ENCODE data around the gene GRB10.

The GRB10 gene

GRCh38 chr7:50665403-50666123 is 117.1 kb downstream of the GRB10 start:
- DNase-seq = no peak

DNA sequence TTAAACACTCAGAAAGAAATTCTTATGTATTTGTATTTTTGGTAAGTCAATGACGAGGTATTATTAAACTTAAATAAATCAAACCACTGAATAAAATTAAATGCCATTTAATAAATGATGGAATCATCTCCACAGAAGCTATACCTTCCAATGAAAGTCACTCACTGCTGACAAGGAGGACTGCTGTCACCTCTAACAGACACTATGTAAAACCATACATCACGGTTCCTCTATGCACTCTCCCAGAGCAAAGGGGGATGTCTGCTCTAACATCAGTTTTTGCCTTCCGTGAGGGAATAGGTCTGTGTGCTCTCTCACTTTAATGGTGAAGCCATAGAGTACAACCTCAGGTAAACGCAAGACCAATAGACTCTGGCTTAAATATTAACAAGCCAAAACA is 117.8 kb downstream of the GRB10 start:
- DNase-seq = no peak

DNA sequence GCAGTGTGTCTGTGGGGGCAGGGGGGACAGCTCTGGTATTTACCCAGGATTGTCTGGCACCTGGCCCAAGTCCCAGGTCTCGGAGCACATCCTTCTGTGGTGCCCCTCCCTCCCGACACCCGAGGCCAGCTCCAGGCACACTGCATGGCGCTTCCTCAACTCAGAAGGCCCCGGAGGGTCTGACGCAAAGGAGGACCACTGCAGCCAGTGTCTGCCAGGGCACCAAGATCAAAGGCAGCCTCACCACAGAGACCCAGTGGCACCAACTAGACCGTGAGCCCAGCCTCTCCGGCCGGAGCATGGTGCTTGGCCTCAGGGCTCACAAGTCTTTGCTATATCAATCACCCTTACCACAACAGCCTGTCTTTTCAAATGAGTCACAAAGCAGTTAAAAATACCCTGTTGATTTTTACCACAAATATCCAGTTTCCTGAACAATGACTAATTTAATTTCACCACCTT is 118.2 kb downstream of the GRB10 start:
- DNase-seq = no peak

GRCh38 chr7:50663396-50664102 is 119.1 kb downstream of the GRB10 start:
- no peak for DNase-seq

- no peak for DNase-seq
These were observed 119.7 kb downstream of the GRB10 start for GRCh38 chr7:50662996-50663395.

DNA sequence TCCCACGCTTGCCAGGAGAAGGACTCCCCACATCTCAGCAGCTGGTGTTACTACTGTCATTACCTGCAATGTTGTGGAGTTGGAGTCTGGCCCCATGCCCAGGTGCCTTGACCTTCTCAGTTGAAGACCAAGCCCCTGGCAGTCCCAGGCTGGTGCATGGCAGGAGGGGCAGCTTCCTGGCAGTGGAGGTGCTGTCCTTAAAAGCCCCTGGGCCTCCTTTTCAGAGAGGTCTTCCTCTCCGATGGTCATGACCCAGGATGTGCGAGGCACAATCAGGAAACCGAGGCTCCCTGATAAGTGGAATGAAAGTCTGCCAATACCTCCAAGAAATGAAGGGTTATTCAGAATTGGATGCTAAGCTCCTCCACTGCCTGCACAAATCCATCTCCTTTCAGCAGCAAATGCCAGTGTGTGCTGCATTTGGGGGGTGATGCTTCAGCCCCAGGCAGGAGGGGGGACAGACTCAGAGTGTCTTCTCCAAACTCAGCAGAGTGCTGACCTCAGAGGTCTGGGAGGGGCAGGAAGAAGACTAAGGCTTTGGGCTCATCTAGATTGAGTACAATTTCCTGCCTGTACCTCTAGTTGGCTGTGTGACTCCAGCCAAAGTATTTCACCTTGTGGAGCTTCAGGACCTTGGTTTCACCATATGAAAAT is 120.5 kb downstream of the GRB10 start:
- no peak for DNase-seq

GRCh38 chr7:50661345-50662040 is 121.2 kb downstream of the GRB10 start:
- DNase-seq = no peak

GRCh38 chr7:50660830-50661175 is 121.9 kb downstream of the GRB10 start:
- no peak for DNase-seq

GRCh38 chr7:50660040-50660829 is 122.5 kb downstream of the GRB10 start:
- no peak for DNase-seq

DNA sequence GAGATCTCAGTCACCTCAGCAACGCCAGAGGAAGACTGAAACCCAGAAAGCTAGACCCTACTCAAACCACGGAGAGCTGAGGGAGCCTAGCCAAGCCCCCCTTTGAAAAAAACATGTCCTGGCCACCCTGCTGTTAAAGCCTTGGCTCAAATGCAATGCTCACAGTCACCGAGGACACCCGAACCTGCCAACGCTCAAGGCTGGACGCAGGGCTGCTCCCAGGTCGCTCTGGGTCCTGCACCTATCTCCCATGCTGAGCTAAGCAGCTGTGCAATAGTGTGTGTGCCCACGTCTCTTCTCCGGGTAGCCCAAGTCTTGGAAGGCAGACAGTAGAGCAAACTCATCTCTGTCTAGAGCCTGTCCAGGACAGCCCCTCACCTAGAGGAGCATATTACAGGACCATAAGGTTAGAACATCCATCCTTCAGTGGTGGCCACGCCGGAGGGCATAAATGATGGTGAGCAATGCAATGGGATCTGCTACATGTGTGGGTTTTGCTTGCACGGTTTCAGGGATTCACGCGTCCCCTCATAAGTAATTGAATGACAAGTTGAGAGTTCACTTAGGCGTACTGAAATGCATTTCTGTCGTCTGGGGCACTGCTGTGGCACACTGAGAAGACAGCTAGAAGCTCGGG is 123.2 kb downstream of the GRB10 start:
- DNase-seq = no peak

- no peak for DNase-seq
These were observed 124.0 kb downstream of the GRB10 start for GRCh38 chr7:50658696-50659095.

- DNase-seq = no peak
These were observed 124.8 kb downstream of the GRB10 start for GRCh38 chr7:50657912-50658311.

- DNase-seq = no peak
These were observed 125.3 kb downstream of the GRB10 start for GRCh38 chr7:50657341-50657873.

DNA sequence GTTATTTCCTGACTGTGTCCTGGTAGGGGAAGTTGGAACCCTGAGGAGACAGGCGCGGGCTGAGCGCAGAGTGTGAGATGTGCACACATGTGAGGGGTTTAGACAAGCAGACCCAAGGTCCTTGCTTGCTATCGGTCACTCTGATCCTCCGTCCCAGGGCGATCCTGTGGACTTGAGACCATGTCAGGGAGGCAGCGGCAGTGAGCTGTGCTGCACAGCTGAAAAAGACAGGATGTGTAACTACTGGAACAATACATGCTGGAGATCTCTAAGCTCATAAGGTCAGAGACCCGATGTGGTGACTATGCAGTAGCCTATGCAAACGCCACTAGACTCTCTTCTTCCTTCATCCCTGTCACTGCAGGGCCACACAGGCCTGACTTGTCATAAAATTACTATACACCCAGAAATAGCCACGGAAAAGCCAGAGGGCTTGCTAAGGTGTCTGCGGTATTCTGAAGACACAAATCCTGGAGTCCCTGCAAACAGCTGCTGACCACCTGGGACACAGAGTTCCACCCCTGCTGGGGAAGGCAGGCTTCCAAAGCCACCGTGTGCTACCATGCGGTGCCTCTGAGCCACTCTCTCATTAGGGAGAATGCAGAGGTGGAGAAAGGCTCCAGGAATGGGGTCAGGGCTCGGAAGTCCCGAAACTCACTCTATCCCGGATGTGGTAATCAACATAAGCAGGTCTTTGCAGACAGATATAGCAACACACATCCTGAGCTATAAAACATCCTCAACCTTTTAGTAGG is 126.4 kb downstream of the GRB10 start:
- DNase-seq = no peak

- DNase-seq = no peak
These were observed 127.2 kb downstream of the GRB10 start for GRCh38 chr7:50655490-50655889.

GRCh38 chr7:50655020-50655419 is 127.7 kb downstream of the GRB10 start:
- no peak for DNase-seq

GRCh38 chr7:50653981-50654425 is 128.7 kb downstream of the GRB10 start:
- DNase-seq = no peak

DNA sequence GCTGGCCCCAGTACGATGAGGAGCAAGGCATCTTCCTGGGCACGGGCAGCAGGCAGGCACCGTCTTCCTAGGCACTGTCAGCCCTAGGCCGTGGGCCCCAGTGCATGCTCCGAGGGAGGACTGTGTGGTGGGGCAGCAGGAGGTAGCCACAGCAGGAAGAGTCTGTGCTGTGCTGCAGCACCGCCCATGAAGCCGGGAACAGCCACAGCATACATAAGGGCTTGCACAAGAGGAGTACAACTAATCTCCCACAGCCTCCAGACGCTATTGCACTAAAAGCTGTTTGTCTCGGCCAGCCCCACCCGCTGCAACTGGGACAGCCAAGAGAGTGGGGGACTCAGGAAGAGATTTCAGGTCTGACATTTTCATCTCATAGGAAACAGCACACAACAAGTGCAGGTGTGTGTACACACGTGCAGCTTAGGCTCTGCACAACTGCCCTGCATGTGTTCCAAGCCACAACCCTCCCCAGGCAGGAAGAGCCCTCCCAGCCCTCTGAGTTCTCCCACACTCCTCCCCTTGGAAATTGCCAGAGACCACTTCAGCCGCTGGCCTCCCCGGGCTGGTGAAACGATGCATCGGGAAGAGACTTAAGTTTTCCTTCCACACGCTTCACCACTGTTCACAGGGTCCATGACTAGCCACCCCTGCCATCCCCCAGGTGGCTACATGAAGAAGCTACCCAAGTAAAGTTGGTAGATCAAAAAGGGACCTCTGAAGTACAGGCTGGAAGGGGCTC is 129.4 kb downstream of the GRB10 start:
- no peak for DNase-seq

- DNase-seq = no peak
These were observed 130.1 kb downstream of the GRB10 start for GRCh38 chr7:50652400-50653125.

Data from NCI-H1436 treated with DMSO at 0.1 percent for 48 hours (cell line).